ENCODE results near the gene CAMTA1. TPM values are rescaled to one million over a fixed set of nuclear protein-coding genes. Genes with fewer than 3 reads are reported as not detected.

The CAMTA1 gene
- total RNA-seq, 2 donors from 2014 or later = 55.3 to 69.5 TPM

DNA sequence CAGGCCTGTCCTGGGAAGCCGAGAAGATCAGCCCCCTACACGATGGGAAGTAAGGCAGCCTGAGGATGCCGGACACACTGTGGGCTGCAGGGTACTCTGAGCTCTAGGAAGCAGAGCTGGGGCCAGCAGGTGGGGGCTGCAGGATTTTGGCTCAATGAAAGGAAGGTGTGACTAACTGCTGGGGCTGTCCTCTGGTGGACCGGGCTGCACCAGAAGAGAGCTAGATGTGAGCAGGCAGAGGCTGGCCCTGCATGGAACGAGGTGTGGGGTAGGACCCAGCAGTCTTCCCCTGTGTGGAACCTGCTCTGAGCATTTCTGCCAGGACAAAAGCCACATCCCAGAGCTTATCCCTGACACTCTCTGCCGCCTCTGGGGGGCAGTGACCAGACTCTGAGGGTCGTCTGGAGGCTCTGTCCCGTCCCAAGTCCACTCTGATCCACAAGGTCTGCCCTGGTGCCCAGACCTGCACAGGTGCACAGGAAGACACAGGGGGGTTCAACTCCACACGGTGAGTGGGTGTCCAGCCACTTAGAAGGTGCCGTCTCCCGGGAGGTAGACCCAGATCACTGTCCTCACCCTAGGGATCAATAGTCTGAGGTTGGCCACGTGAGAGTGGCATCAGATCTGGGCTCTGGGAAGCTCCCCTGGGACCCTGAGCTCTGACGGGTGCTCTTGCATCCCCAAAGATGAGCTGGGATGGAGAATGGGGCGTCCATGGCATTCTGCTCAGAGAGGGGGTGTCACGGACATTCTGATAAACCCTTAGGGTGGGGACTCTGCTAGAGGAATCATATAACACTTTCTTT, 798.2 kb downstream of the CAMTA1 start:
- peaks cover 46% of the 10 kb centered on the region for H3K27me3 Mint-ChIP-seq
- no peaks in the 10 kb centered on the region for H3K9me3 ChIP-seq (ENCODE audit: control insufficient read depth, low read length, poor library complexity, severe bottlenecking)
- no peak overlapping the region for H3K27ac Mint-ChIP-seq
- ATAC-seq = no peak
- H3K4me3 Mint-ChIP-seq = no peak overlapping the region
- no peak for DNase-seq
- H3K36me3 Mint-ChIP-seq (ENCODE audit: low read depth) = no peaks in the 10 kb centered on the region
- no peaks in the 10 kb centered on the region for H3K4me1 Mint-ChIP-seq

DNA sequence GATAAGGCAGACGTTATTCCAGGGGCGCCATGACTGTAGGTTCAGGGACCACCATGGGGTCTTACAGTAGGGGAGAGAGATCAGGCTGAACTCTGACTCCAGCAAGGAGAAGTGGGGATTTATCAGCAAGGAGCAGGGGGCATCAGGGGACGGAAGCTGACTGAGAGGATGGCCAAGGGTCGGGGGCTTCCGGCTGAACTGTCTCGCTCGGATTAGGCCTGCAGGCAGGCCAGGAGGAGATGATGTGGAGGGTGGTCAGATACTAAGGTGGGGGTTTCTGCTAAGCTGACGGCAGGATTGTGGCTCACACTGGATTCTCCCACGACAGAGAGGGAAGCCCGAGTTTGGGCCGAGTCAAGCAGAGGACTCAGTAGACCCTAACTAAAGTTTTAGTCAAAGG, 798.9 kb downstream of the CAMTA1 start:
- peaks cover 41% of the 10 kb centered on the region for H3K27me3 Mint-ChIP-seq
- H3K36me3 Mint-ChIP-seq (ENCODE audit: low read depth) = no peaks in the 10 kb centered on the region
- H3K4me3 Mint-ChIP-seq = no peak overlapping the region
- DNase-seq (no peak), ATAC-seq (no peak)
- no peaks in the 10 kb centered on the region for H3K9me3 ChIP-seq (ENCODE audit: control insufficient read depth, low read length, poor library complexity, severe bottlenecking)
- no peak overlapping the region for H3K27ac Mint-ChIP-seq
- H3K4me1 Mint-ChIP-seq = no peaks in the 10 kb centered on the region

DNA sequence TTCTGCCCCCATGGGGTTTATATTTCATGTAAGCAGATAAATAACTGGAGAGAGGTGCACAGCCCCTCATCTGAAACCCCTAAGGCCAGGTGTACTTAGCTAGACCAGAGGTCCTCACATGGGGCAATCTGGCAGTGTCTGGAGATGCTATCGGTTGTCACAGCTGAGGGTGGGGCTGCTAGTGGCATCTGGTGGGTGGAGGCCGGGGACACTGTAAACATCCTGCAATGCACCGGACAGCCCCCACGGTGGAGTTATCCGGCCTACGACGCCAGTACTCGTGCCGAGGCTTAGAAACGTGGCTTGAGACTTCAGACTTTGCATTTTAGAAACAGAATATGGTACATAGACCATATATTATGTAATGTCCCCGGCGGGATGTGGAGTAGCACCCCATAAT, 799.4 kb downstream of the CAMTA1 start:
- H3K9me3 ChIP-seq (ENCODE audit: control insufficient read depth, low read length, poor library complexity, severe bottlenecking) = no peaks in the 10 kb centered on the region
- H3K36me3 Mint-ChIP-seq (ENCODE audit: low read depth) = no peaks in the 10 kb centered on the region
- ATAC-seq = no peak

DNA sequence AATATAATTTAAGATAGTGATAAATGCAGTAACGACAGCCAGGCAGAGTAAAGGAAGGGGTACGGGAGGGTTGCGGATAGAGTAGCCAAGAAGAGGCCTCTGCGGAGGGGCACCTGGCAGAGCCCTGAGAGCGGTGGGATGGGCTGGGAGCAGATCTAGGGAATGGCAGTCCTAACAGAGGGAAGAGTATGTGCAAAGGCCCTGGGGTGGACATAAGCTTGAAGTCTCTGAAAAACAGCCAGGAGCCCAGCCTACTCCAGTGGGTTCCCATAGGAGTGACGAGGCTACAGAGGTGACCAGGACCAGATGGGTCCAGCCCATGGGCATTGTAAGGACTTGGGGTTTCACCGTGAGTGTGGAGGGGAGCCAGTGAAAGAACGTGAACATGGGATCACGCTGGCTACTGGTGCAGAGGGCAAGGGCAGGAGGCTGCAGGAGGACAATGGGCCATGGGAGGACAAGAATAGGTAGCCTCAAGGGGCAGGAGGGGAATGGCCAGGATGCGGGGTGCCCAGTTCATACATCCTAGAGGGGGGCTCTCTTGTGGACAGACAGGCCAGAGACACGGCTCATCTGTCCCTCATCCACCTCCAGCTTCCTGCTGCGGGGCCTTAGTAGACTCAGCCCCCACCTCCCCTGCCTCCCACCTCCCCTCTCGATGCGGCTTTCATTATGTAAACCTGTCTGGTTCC, 800.1 kb downstream of the CAMTA1 start:
- Mint-ChIP-seq H3K4me1 (no peaks in the 10 kb centered on the region), H3K27me3 (peaks cover 40% of the 10 kb centered on the region), H3K36me3 (ENCODE audit: low read depth) (no peaks in the 10 kb centered on the region), H3K4me3 (no peak overlapping the region), H3K27ac (no peak overlapping the region)
- H3K9me3 ChIP-seq (ENCODE audit: control insufficient read depth, low read length, poor library complexity, severe bottlenecking) = no peaks in the 10 kb centered on the region
- ATAC-seq (no peak), DNase-seq (no peak)

More for the DNA sequence above, 799.4 kb downstream of the CAMTA1 start:
- no peak overlapping the region for H3K4me3 Mint-ChIP-seq
- H3K27me3 Mint-ChIP-seq = peaks cover 41% of the 10 kb centered on the region
- DNase-seq = no peak
- H3K4me1 Mint-ChIP-seq = no peaks in the 10 kb centered on the region
- H3K27ac Mint-ChIP-seq = no peak overlapping the region

DNA sequence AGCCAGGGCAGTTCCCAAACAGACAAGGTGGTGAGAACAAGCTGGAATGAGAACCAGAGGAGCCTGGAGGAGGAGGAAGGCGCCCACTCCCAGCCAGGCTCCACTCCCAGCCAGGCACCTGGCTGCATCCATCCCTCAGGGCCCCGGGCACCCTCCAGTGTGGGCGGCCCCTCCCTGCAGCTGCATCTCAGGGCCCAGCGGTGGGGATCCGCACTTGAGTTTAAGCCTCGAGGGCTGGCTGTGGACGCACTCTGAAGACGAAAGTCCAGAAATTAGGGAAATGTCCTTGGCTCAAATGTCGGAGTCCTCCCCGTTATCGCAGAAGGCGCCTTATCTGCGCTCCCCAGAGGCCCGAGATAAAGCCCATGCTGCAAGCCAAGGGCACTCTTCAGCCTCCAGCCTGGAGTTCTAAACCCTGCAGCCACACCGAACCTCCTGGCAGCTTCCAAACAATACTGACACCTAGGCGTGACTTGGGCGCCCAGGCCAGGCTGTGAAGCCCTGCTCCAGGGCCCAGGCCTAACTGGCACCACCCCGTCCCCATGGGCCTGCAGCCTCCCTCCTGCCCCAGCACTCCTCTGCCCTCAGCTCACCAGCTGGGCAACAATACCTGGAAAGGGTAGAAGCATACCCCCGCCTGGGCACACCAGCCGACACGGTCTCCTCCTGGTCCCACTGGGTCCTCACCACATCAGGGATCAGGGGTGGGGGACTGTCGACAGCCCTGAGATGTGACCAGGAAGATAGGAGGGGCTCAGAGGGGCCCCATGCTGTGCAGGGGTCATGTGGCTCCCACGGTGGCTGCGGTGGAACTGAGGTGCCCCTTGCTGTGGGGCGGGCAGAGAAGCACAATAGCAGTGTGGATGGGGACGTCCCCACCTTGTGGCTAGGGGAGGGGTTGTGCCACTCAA, 801.0 kb downstream of the CAMTA1 start:
- no peaks in the 10 kb centered on the region for H3K9me3 ChIP-seq (ENCODE audit: control insufficient read depth, low read length, poor library complexity, severe bottlenecking)
- H3K4me1 Mint-ChIP-seq = no peaks in the 10 kb centered on the region
- H3K27ac Mint-ChIP-seq = no peak overlapping the region
- peaks cover 34% of the 10 kb centered on the region for H3K27me3 Mint-ChIP-seq
- DNase-seq (no peak), ATAC-seq (no peak)
- H3K4me3 Mint-ChIP-seq = no peak overlapping the region
- no peaks in the 10 kb centered on the region for H3K36me3 Mint-ChIP-seq (ENCODE audit: low read depth)

DNA sequence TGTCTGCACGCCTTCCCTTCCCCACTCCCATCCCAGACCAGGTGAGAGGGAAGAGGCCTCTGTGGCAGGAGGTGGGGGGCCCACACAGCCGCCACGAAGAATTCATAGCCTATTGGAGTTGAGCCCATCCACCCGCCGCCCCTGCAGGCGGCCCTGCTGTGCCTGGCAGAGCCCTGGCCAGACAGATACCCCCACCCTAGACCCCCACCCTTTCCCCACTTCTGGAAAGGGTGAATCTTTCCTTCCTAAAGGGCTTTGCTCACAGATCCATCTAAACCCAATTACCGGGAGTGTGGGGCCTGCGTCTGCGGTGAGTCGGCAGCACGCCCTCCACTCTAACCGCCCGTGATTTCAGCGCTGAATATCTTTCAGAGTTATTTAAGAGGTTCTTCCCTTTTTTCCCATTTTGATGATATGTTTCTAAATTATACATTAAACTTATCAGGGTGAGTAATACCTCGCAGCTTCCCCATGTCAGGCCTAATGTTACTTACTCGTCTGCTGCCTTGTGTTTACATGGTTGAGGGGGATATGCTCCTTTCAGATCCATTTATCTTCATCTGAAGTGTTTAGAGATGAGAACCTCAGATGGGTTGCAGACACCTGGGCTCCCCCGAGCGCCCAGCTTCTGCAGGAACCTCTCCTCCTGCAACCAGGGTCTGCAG, 802.0 kb downstream of the CAMTA1 start:
- no peak overlapping the region for H3K4me3 Mint-ChIP-seq
- H3K27ac Mint-ChIP-seq = no peak overlapping the region
- H3K9me3 ChIP-seq (ENCODE audit: control insufficient read depth, low read length, poor library complexity, severe bottlenecking) = no peaks in the 10 kb centered on the region
- ATAC-seq (no peak), DNase-seq (no peak)
- peaks cover 35% of the 10 kb centered on the region for H3K27me3 Mint-ChIP-seq
- H3K4me1 Mint-ChIP-seq = no peaks in the 10 kb centered on the region
- H3K36me3 Mint-ChIP-seq (ENCODE audit: low read depth) = no peaks in the 10 kb centered on the region

DNA sequence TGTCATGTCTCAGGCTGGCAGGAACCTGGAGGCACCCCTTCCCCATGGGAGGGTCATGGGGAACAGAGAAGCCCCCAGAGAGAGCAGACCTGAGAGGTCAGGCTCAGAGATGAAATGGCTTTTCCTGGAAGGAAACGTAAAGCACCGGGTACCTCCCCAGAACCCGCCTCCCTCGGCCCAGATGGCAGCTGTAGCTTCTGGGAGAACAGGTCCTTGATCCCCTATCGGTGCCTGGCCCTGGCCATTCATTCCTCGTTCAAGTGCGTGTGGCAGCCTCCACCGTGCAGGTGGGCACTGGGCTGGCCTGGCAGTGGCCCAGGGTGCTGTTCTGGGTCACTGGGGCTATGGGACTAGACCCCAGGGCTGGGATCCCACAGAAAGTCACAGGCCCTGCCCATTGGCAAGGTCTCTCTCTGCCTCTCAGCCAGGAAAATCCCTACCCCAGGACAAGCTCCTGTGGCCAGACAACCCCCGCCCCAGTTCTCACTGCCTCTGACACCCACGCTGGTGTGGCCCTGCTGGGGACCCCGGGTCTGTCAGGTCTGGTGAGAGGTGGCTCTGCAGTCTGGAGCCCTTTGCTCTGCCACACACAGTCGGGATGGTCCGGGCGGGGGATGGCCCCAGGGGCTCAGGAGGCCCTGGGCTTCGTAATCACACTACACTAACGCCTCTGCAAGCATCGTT, 802.7 kb downstream of the CAMTA1 start:
- DNase-seq = no peak
- H3K4me3 Mint-ChIP-seq = no peak overlapping the region
- H3K4me1 Mint-ChIP-seq = no peaks in the 10 kb centered on the region
- H3K36me3 Mint-ChIP-seq (ENCODE audit: low read depth) = no peaks in the 10 kb centered on the region
- H3K27me3 Mint-ChIP-seq = peaks cover 33% of the 10 kb centered on the region
- no peak for ATAC-seq
- no peaks in the 10 kb centered on the region for H3K9me3 ChIP-seq (ENCODE audit: control insufficient read depth, low read length, poor library complexity, severe bottlenecking)
- no peak overlapping the region for H3K27ac Mint-ChIP-seq

DNA sequence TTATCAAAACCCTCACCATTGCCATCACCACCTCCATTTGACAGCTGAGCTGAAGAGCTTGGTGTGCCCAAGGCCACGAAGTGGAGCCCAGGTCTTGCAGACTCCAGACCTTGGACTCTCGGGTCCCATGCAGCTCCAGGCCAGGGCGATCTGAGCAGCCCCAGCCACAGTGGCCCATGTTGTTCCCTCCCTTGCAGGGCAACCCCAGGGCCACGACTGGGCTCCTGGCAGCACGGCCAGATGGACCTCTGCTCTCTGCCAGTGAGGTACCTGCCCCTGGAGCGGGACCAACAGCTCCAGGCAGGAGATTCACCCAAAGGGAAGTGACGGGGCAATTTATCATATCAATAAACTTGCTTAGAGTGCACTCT, 803.2 kb downstream of the CAMTA1 start:
- H3K27ac Mint-ChIP-seq = no peak overlapping the region
- H3K27me3 Mint-ChIP-seq = peaks cover 30% of the 10 kb centered on the region
- no peaks in the 10 kb centered on the region for H3K9me3 ChIP-seq (ENCODE audit: control insufficient read depth, low read length, poor library complexity, severe bottlenecking)
- no peak overlapping the region for H3K4me3 Mint-ChIP-seq
- DNase-seq (no peak), ATAC-seq (no peak)
- H3K36me3 Mint-ChIP-seq (ENCODE audit: low read depth) = no peaks in the 10 kb centered on the region
- no peaks in the 10 kb centered on the region for H3K4me1 Mint-ChIP-seq

DNA sequence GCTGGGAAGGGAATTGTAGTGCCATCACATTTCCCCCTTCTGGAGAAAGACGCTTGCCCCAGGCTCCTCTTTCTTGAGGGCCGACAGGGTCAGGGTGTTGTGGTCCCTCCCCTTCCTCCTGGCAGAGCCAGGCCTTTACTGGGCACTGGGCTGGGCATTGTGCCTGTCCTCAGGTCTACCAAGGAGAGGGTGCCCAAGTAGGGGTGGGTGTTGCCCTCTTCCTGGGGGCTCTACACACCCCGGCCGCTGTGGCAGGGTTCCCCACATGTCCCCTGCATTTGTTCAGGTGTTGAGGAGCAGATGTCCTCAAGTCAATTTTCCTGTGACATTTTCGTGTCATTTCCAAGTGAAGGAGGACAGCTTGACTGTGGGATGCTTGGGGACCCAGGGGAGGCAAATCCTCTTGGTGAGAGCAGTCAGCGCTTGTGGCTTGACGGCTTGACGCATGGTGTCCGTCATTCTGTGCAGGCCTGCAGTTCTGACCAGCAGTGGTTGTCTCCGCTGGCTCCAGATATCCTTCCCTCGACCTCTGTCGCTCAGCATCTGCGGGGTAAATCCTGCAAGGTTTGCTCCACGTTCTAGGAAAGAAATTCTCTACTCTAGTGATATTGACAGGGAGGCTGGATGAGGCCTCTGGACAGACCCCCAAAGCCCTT, 804.0 kb downstream of the CAMTA1 start:
- Mint-ChIP-seq H3K27ac (no peak overlapping the region), H3K4me3 (no peak overlapping the region), H3K4me1 (peaks cover 4% of the 10 kb centered on the region), H3K27me3 (peaks cover 23% of the 10 kb centered on the region), H3K36me3 (ENCODE audit: low read depth) (no peaks in the 10 kb centered on the region)
- DNase-seq = no peak
- H3K9me3 ChIP-seq (ENCODE audit: control insufficient read depth, low read length, poor library complexity, severe bottlenecking) = no peaks in the 10 kb centered on the region
- no peak for ATAC-seq

DNA sequence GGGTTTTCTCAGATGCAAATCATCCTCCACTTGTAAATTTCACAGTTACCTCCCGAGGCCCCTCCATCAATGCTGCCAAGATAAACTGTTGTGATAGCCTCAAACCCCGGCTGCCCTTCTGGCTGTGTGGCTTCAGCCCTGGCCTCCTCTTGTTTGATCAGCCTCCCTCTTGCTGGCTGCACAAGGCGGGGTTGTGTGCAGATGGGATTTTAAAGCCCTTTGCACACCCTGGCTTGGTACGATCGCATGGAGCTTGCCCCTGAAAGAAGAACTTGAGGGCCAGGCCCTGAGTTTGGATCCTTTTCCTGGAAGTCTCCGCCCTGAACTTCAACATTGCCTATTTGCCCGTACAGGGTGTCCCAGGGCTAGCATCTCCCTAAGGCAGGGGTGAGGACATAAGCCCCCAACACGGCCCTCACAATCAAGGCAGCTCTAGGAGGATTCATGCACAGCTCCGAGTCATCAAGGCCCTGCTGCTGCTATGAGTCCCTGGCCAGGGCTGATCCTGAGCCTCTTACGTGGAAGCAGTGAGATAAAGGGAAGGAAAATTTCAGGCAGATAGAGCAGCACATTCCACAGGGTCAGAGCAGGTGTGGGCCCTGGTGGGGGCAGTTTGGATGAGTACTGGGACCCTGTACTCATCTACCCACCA, 804.6 kb downstream of the CAMTA1 start:
- ATAC-seq (no peak), DNase-seq (no peak)
- no peaks in the 10 kb centered on the region for H3K9me3 ChIP-seq (ENCODE audit: control insufficient read depth, low read length, poor library complexity, severe bottlenecking)
- Mint-ChIP-seq H3K36me3 (ENCODE audit: low read depth) (no peaks in the 10 kb centered on the region), H3K27me3 (peaks cover 16% of the 10 kb centered on the region), H3K4me1 (peaks cover 7% of the 10 kb centered on the region), H3K27ac (no peak overlapping the region), H3K4me3 (no peak overlapping the region)

DNA sequence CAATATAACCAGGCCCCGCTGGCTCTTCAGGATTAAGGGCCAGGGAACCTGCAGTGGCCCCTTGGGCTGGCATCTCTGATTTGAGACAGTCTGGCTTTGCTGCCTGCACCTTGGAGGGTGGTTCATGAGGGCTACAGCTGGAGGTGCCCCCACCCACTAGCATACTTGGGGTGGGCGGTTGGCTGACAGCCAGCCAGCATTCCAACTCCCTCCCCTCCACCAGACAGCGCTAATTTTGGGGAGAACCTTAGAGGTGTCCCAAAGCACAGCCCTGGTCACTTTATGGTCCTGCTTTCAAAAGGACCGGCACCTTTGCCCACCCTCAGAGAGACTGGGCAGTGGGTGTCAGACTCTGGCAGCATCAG, 805.2 kb downstream of the CAMTA1 start:
- no peaks in the 10 kb centered on the region for H3K9me3 ChIP-seq (ENCODE audit: control insufficient read depth, low read length, poor library complexity, severe bottlenecking)
- H3K36me3 Mint-ChIP-seq (ENCODE audit: low read depth) = no peaks in the 10 kb centered on the region
- peaks cover 7% of the 10 kb centered on the region for H3K4me1 Mint-ChIP-seq
- no peak overlapping the region for H3K4me3 Mint-ChIP-seq
- no peak for ATAC-seq
- H3K27ac Mint-ChIP-seq = no peak overlapping the region
- DNase-seq = no peak
- peaks cover 11% of the 10 kb centered on the region for H3K27me3 Mint-ChIP-seq

DNA sequence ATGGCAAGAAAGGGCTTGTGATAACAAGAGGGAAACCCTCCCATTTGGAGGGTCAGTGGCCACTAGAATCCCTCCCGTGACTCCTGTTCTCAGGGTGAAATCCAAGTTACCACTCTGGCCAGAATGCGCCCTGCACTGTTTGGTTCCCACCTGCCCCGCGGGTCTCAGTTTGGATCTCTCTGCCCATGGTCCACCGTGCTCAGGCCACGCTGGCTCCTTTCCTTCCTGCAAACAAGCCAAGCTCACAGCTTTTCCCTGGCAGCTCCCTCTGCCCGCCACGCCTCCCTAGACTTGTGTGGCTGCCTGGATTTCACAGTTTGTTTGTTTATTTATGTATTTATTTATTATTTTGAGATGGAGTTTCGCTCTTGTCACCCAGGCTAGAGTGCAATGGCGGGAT, 806.3 kb downstream of the CAMTA1 start:
- H3K9me3 ChIP-seq (ENCODE audit: control insufficient read depth, low read length, poor library complexity, severe bottlenecking) = no peaks in the 10 kb centered on the region
- ATAC-seq (no peak), DNase-seq (no peak)
- H3K4me3 Mint-ChIP-seq = no peak overlapping the region
- H3K36me3 Mint-ChIP-seq (ENCODE audit: low read depth) = no peaks in the 10 kb centered on the region
- peaks cover 7% of the 10 kb centered on the region for H3K4me1 Mint-ChIP-seq
- no peak overlapping the region for H3K27ac Mint-ChIP-seq
- H3K27me3 Mint-ChIP-seq = peaks cover 11% of the 10 kb centered on the region
